HS-27A (cell line): Measurements from ENCODE around the gene FRYL.
A peak's percentile ranks its signal among the peaks of the same experiment; 100 is the strongest.
"Not testable (repeated sequence)": the region's sequence is repeated elsewhere in the genome, so short reads cannot be mapped to it uniquely, and the experiment has no call there.

ENCODE experiments used
- DNase-seq: peaks from one replicate; pipeline ENCODE4 v3.0.0-alpha.2; 2012; ENCODE audit warnings: low read depth, missing footprints

The FRYL gene

DNA sequence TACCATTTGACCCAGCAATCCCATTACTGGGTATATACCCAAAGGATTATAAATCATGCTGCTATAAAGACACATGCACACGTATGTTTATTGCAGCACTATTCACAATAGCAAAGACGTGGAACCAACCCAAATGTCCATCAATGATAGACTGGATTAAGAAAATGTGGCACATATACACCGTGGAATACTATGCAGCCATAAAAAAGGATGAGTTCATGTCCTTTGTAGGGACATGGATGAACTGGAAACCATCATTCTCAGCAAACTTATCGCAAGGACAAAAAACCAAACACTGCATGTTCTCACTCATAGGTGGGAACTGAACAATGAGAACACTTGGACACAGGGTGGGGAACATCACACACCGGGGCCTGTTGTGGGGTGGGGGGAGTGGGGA lies 34.9 kb downstream of the FRYL start:
- not testable (repeated sequence) for DNase-seq

DNA sequence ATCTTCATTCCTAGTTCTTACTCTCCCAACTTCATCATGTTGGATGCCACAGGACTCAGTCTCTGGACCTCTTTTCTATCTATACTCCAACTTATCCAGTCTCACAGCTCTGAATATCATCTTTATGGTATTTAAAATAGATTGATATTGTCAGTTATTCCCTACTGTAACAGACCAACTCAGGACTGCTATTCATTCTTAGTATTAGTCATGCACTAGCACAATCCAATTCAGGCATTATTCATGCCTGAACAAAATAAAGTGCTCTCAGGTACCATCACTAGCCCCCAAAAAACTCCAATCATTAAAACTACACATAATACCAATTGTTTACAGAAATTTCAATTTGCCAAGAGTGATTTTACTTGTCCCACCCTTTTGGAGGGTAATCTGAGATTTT lies 37.7 kb downstream of the FRYL start:
- no peak for DNase-seq

- DNase-seq, result no peak
These were observed 40.5 kb downstream of the FRYL start for GRCh38 chr4:48739560-48740019.

DNA sequence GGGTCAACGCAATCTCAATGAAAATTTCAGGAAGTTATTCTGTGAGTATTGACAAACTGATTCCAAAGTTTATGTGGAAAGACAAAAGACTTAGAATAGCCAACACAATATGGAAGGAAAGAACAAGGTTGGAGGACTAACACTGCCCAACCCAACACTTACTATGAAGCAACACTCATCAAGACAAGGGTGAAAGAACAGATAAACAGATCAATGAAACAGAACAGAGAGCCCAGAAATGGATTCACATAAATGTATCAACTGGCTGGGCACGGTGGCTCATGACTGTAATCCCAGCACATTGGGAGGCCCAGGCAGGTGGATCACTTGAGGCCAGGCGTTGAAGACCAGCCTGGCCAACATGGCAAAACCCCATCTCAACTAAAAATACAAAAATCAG lies 41.2 kb downstream of the FRYL start:
- DNase-seq, result no peak

DNA sequence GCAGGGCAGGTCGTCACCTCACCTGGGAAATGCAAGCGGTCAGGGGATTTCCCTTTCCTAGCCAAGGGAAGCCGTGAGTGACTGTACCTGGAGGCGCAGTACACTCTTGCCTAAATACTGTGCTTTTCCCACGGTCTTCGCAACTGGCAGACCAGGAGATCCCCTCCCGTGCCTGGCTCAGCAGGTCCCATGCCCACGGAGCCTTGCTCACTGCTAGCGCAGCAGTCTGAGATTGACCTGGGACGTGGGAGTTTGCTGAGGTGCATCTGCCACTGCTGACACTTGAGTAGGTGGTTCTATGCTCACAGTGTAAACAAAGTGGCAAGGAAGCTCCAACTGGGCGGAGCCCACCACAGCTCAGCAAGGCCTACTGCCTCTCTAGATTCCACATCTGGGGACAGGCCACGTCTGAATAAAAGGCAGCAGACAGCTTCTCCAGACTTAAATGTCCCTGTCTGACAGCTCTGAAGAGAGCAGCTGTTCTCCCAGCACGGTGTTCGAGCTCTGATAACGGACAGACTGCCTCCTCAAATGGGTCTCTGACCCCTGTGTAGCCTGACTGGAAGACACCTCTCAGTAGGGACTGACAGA lies 51.1 kb downstream of the FRYL start:
- not testable (repeated sequence) for DNase-seq

DNA sequence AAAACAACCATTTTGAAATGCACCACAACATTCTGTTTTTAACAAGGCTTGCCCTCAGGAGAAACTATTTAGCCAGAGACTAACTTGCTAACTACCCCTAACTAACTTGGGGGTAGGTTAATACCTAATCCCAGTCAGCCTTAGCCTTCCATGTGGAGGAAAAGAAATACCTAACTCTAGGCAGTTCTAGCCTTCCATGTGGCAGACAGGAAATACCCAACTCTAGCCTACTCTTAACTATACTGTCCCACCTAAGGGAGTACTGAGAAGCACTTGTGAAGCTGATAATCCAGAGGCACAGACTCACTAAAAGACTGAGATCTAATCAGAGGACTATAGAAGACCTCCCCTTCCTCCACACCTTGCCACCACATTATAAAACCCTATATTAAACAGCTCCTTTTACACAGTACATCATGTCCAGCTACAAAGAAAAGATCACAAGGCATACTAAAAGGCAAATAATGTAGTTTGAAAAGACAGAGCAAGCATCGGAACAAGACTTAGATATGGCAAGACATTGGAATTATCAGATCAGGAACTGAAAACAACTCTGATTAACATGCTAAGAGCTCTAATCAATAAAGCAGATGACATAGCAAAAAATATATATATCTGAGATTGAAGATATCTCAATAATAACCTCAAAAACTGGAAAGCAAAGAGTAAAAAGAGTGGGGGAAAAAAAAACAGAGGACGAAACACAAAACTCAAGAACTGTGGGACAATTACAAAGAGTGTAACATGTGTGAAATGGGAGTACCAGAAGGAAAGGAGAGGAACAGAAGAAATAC lies 52.2 kb downstream of the FRYL start:
- no peak for DNase-seq

GRCh38 chr4:48725414-48725813 lies 54.7 kb downstream of the FRYL start:
- DNase-seq, result no peak

GRCh38 chr4:48722509-48723446 lies 57.3 kb downstream of the FRYL start:
- no peak for DNase-seq

GRCh38 chr4:48720459-48720858 lies 59.6 kb downstream of the FRYL start:
- DNase-seq, result no peak

DNA sequence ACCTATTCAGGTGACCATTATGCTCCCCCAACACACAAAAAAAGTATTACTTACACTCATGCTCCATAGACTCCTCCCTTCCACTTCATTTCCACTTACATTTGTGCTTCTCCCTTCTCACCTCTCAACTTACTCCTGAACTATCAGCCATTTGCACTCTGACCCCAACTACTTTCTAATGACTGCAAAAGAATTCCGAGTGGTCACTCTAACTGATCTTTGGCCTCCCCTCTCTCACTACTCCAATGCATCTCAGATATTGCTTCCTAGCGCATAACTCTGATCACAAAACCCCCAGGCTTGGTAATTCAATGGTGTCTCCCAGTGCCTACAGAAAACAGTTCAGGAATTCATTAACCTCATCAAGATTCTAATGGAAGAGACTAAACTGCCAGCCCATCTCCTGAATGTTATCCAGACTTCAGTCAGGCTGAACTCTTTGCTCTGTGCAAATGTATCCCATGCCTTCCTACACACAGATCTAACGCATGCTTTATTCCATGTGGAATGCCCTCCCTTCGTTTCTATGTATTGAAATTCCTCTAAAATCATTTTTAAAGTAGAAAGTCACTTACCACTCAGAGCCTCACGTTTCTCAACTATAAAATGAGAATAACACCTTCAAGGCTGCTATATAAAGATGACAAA lies 61.1 kb downstream of the FRYL start:
- no peak for DNase-seq

DNA sequence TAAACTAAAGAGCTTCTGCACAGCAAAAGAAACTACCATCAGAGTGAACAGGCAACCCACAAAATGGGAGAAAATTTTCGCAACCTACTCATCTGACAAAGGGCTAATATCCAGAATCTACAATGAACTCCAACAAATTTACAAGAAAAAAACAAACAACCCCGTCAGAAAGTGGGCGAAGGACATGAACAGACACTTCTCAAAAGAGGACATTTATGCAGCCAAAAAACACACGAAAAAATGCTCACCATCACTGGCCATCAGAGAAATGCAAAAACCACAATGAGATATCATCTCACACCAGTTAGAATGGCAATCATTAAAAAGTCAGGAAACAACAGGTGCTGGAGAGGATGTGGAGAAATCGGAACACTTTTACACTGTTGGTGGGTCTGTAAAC lies 63.8 kb downstream of the FRYL start:
- DNase-seq, result not testable (repeated sequence)

- no peak for DNase-seq
These were observed 69.5 kb downstream of the FRYL start for GRCh38 chr4:48710446-48711209.

DNA sequence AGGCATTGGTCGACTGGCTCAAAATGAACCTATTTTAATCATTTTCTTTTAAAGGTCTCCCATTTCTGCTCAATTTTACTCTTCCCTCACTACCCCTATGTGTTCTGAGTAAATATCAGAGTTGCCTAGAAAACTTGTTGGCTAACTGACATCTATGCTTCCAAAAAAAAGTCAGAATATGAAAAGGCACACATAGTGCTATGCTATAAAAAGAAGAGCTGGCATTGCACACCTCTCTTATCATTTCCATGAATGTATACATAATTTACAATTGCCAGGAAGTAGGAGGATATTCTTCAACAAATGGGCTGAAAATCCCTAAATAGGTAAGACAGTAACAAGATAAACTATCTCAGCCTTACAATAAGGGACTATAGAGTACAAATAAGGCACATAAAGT lies 70.2 kb downstream of the FRYL start:
- no peak for DNase-seq

- no peak for DNase-seq
These were observed 71.5 kb downstream of the FRYL start for GRCh38 chr4:48708610-48709009.

DNA sequence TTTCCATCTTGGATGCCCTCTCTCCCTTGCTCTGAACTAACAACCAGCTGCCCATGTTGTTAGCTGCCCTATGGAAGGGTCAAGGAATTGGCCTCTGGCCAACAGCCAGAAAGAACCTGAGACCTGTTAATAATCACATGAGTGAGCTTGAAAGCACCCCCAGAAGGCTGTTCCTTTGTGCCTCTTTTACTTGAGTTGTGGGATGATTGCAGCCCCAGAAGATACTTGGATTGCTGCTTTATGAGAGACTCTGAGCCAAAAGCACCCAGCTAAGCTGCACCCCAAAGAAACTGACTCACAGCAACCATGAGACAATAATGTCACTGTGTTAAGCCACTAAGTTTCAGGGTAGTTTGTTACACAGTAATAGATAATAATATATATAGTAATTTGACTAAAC lies 73.3 kb downstream of the FRYL start:
- no peak for DNase-seq

- DNase-seq, result no peak
These were observed 74.5 kb downstream of the FRYL start for GRCh38 chr4:48705609-48706008.

DNA sequence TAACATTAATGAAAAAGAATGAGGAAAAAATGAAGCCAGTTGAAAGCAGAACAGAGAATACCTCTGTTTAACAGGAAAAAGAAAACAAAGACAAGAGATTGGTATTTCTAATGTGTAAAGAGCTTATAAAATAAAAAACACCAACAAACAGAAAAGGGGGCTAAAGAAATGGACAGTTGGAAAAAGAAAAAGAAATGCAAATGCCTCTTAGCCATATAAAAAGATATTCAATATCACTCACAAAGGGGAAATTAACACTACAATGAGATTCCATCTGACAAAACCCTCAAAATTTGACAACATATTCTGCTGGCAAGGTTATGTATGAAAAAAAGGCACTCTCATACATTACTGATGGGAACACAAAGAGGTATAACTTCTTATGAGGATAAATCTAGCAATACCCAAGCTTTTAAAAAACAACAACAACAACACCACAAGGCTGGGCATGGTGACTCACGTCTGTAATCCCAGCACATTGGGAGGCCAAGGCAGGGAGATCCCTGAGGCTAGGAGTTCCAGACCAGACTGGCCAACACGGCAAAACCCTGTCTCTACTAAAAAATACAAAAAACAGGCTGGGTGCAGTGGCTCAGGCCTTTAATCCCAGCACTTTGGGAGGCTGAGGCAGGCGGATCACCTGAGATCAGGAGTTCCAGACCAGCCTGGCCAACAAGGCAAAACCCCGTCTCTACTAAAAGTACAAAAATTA lies 75.8 kb downstream of the FRYL start:
- DNase-seq, result no peak

DNA sequence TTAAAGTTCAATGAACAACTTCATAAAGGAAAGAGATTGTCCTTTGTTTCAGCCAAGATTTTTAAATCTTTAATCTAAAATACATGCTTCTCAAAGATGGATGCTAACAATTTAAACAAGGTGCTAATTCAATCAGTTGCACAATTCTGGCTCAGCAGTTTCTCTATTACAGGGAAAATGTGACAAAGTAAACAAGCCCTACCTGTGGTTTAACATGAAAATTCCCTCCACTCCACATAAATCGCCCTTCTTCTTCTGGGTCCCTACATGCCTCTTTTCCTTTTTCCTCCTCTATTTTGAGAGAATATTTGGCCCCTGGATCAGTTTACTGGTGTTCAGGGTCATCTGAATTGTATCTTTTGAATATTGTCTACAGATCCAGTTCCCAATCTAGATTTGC lies 80.6 kb downstream of the FRYL start:
- DNase-seq, result no peak

DNA sequence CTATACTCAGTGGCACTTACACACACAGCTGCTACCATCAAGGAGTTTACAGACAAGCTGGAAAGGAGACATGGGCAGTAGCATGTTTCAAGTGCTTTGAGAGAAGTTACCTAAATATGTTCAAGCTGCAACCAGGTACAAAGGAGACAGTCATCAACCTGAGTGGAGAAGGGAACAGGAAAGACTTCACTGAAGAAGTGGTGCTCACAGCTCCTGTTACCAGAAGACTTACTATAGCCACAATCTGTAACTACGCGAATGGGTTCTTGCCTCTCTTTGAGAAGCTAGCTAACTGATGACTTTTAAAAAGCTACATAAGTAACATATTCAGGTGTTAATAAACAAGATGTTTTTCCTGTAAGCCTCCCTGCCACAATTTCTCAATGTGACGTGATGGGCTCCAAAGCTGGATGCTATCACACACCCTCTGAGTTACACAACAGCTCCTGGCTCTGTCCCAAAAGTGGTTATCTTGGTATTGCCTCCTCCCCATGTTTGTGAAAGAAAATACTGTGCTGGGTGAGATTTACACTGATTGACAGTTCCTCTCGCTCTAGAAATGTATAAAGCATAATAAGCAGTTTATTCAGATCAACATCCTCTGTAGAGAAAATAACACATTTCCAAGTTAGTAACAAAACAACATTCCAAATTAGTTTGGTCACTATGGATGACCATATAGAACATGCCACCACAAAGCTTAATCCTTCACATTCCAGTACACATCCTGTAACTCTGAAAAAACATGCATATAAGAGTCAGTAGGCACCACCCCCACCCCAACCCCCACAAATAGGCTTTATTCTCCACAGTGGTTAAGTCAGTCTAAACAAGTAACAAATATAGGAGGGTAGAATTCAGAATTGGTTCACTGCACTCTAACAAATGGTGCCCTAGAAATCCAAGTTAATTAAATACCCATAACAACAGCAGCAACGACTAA lies 81.8 kb downstream of the FRYL start:
- DNase-seq, result peak; percentile 97

DNA sequence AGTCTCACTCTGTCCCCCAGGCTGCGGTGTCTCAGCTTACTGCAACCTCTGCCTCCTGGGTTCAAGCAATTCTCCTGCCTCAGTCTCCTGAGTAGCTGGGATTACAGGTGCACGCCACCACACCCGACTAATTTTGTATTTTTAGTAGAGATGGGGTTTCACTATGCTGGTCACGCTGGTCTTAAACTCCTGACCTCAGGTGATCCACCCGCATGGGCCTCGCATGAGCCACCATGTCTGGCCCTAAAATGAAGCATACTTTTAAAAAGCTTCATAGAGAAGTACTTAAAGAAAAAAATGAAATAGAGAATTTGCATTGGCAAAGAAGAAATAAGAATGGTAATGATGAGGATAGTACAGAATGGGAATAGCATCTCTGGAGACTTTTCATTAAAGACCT lies 82.6 kb downstream of the FRYL start:
- DNase-seq, result not testable (repeated sequence)
